Measurements from ENCODE around the gene CPS1.

DNA sequence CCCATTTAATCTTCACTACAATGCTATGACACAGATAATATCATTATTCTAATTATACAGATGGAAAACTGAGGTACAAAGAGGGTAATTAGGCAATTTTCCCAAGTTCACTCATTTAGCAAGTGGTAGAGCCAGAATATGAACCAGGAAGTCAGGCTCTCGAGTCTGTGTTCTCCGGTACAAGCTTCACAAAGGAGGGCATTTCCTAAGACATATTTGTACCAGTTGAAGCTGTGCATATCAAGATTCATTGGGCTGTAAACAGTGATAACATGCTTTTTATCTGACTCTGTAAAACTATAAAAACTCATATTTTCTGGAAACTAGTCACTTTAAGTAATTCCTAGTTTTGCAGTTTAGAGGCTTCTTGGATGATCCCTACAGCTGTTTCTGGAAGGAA, 23.0 kb upstream of the CPS1 start:
- no peak for TF ChIP-seq CTCF (IDR thresholded peaks at IDR 0.05; ENCODE audit: extremely low read depth in 1 of 2, insufficient read depth in 1 of 2, low read depth in 1 of 2, low read length in 2 of 2)
- TF ChIP-seq, protein P1, sequence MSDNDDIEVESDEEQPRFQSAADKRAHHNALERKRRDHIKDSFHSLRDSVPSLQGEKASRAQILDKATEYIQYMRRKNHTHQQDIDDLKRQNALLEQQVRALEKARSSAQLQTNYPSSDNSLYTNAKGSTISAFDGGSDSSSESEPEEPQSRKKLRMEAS (IDR thresholded peaks at IDR 0.05; ENCODE audit: insufficient read depth, insufficient read length) = no peak
- TF ChIP-seq POLR2AphosphoS5 (IDR thresholded peaks at IDR 0.05; ENCODE audit: insufficient read depth, low read depth, low read length) = no peak
- TF ChIP-seq EZH2 (IDR thresholded peaks at IDR 0.05; ENCODE audit: borderline replicate concordance, low read depth, low read length, severe bottlenecking) = no peak
- TF ChIP-seq POLR2A (IDR thresholded peaks at IDR 0.05; ENCODE audit: low read depth, low read length) = no peak
- TF ChIP-seq MYC (IDR thresholded peaks at IDR 0.05; ENCODE audit: low read depth, low read length) = no peak
- no peak for TF ChIP-seq JUN (IDR thresholded peaks at IDR 0.05; ENCODE audit: borderline replicate concordance, insufficient read depth, insufficient read length, low read depth)
